HPDE6-E6E7 (cell line): ENCODE measurements around the gene NEB.
"Not testable (repeated sequence)": the region's sequence is repeated elsewhere in the genome, so short reads cannot be mapped to it uniquely, and the experiment has no call there.

ENCODE experiments used
- DNase-seq: peaks from one replicate; pipeline ENCODE4 v3.0.0; 2011; ENCODE audit warnings: missing footprints; ENCODE audit errors: extremely low spot score

NEB gene

GRCh38 chr2:151704480-151704961 lies 29.8 kb downstream of the NEB start:
- not testable (repeated sequence) for DNase-seq

GRCh38 chr2:151698134-151698533 lies 36.1 kb downstream of the NEB start:
- DNase-seq, result not testable (repeated sequence)

- DNase-seq, result no peak
Measured at GRCh38 chr2:151695778-151696177, 38.5 kb downstream of the NEB start.

GRCh38 chr2:151691631-151692030 lies 42.6 kb downstream of the NEB start:
- DNase-seq, result no peak

- DNase-seq, result no peak
Measured at GRCh38 chr2:151688719-151689118, 45.6 kb downstream of the NEB start.

GRCh38 chr2:151682459-151683003 lies 51.7 kb downstream of the NEB start:
- DNase-seq, result no peak

- no peak for DNase-seq
Measured at GRCh38 chr2:151681051-151681450, 53.2 kb downstream of the NEB start.

GRCh38 chr2:151679994-151680393 lies 54.3 kb downstream of the NEB start:
- DNase-seq, result no peak

- DNase-seq, result no peak
Measured at GRCh38 chr2:151678849-151679248, 55.4 kb downstream of the NEB start.

GRCh38 chr2:151673016-151673415 lies 61.3 kb downstream of the NEB start:
- DNase-seq, result no peak

GRCh38 chr2:151672277-151672676 lies 62.0 kb downstream of the NEB start:
- no peak for DNase-seq

- no peak for DNase-seq
Measured at GRCh38 chr2:151670846-151671597, 63.3 kb downstream of the NEB start.

- DNase-seq, result no peak
Measured at GRCh38 chr2:151670346-151670745, 63.9 kb downstream of the NEB start.

- DNase-seq, result no peak
Measured at GRCh38 chr2:151669585-151670081, 64.6 kb downstream of the NEB start.

GRCh38 chr2:151668737-151669136 lies 65.5 kb downstream of the NEB start:
- no peak for DNase-seq

- DNase-seq, result no peak
Measured at GRCh38 chr2:151665959-151666358, 68.3 kb downstream of the NEB start.

GRCh38 chr2:151664520-151664919 lies 69.8 kb downstream of the NEB start:
- no peak for DNase-seq

- DNase-seq, result no peak
Measured at GRCh38 chr2:151661625-151662024, 72.7 kb downstream of the NEB start.

GRCh38 chr2:151658081-151658480 lies 76.2 kb downstream of the NEB start:
- no peak for DNase-seq

- DNase-seq, result no peak
Measured at GRCh38 chr2:151657667-151658076, 76.6 kb downstream of the NEB start.

- DNase-seq, result no peak
Measured at GRCh38 chr2:151655663-151656398, 78.4 kb downstream of the NEB start.

GRCh38 chr2:151654891-151655290 lies 79.4 kb downstream of the NEB start:
- DNase-seq, result no peak

GRCh38 chr2:151654085-151654484 lies 80.2 kb downstream of the NEB start:
- no peak for DNase-seq
